NCI-H2081 (cell line): Measurements from ENCODE around the gene KLK5.
"Not testable (repeated sequence)": the region's sequence is repeated elsewhere in the genome, so short reads cannot be mapped to it uniquely, and the experiment has no call there.

Experiments
- DNase-seq, 2 experiments: peaks; one replicate each; lab custom pipeline; 2025; lab: John Stamatoyannopoulos, UW

The KLK5 gene

GRCh38 chr19:50921426-50922316 is 31.2 kb downstream of the KLK5 start:
- DNase-seq, result peak; percentile 29 to 58

- no peak for DNase-seq
Measured at GRCh38 chr19:50916069-50916468, 36.8 kb downstream of the KLK5 start.

- no peak for DNase-seq
Measured at GRCh38 chr19:50912727-50913716, 39.8 kb downstream of the KLK5 start.

GRCh38 chr19:50912102-50912599 is 40.7 kb downstream of the KLK5 start:
- DNase-seq, result no peak

- no peak for DNase-seq
Measured at GRCh38 chr19:50911206-50912101, 41.4 kb downstream of the KLK5 start, which contains the start of gene KLK4. TSS of gene KLK4 (minus strand) at chr19:50911395. CDS start at chr19:50910738, 657 bp downstream.

GRCh38 chr19:50910722-50911121 is 42.1 kb downstream of the KLK5 start:
- no peak for DNase-seq

- DNase-seq, result peak; percentile 55 to 57
Measured at GRCh38 chr19:50909240-50910070, 43.4 kb downstream of the KLK5 start.

GRCh38 chr19:50908336-50908735 is 44.5 kb downstream of the KLK5 start:
- no peak for DNase-seq

- peak in 1 of 2 experiments; percentile 14 for DNase-seq
Measured at GRCh38 chr19:50906217-50906616, 46.6 kb downstream of the KLK5 start.

- DNase-seq, result no peak
Measured at GRCh38 chr19:50902640-50903039, 50.2 kb downstream of the KLK5 start.

GRCh38 chr19:50899569-50899968 is 53.3 kb downstream of the KLK5 start:
- no peak for DNase-seq

- DNase-seq, result no peak
Measured at GRCh38 chr19:50898018-50898417, 54.8 kb downstream of the KLK5 start.

- DNase-seq, result no peak
Measured at GRCh38 chr19:50897612-50898011, 55.2 kb downstream of the KLK5 start.

- no peak for DNase-seq
Measured at GRCh38 chr19:50897191-50897607, 55.6 kb downstream of the KLK5 start.

- DNase-seq, result peak in 1 of 2 experiments; percentile 23
Measured at GRCh38 chr19:50896591-50897190, 56.1 kb downstream of the KLK5 start.

- DNase-seq, result not testable (repeated sequence)
Measured at GRCh38 chr19:50896089-50896590, 56.7 kb downstream of the KLK5 start.

- no peak for DNase-seq
Measured at GRCh38 chr19:50894478-50895356, 58.1 kb downstream of the KLK5 start.
